Measurements from ENCODE around the gene APCDD1.

DNA sequence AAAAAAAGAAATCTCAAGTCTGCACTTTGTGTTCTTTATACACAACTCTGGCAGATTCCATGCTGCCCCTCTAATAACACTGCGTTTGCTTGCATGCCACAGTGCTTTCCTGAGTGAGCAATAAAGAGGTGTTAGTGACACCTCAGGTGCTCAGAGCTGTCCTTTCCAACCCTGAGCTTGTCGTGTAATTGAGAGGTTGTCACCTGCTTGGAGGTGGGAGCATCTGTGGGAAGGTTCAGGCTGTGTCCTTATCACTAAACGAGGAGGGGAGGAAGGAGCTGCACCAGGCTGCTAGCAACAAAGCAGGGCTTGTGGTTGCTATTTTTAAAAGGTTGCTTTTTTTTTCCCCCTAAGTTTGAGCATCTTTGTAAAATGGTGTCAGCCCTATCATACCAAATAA, 31.9 kb downstream of the APCDD1 start:
- no peak for TF ChIP-seq POLR2A (IDR thresholded peaks at IDR 0.05)
- TF ChIP-seq, protein P1, sequence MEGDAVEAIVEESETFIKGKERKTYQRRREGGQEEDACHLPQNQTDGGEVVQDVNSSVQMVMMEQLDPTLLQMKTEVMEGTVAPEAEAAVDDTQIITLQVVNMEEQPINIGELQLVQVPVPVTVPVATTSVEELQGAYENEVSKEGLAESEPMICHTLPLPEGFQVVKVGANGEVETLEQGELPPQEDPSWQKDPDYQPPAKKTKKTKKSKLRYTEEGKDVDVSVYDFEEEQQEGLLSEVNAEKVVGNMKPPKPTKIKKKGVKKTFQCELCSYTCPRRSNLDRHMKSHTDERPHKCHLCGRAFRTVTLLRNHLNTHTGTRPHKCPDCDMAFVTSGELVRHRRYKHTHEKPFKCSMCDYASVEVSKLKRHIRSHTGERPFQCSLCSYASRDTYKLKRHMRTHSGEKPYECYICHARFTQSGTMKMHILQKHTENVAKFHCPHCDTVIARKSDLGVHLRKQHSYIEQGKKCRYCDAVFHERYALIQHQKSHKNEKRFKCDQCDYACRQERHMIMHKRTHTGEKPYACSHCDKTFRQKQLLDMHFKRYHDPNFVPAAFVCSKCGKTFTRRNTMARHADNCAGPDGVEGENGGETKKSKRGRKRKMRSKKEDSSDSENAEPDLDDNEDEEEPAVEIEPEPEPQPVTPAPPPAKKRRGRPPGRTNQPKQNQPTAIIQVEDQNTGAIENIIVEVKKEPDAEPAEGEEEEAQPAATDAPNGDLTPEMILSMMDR (IDR thresholded peaks at IDR 0.05), result no peak
- no peak for TF ChIP-seq EP300 (IDR thresholded peaks at IDR 0.05)
- TF ChIP-seq POLR2AphosphoS5 (IDR thresholded peaks at IDR 0.05), result no peak

All from gastroesophageal sphincter (tissue), 3 donors.